ENCODE data around the gene FAM210B.

FAM210B gene

GRCh38 chr20:56391037-56391436 is 32.3 kb downstream of the FAM210B start:
- H3K4me3 ChIP-seq (replicated peaks; ENCODE audit: low read depth, low read length), result peak overlapping the region; percentile 90
- TF ChIP-seq CTCF (IDR thresholded peaks at IDR 0.05; ENCODE audit: low read length, missing control alignments), result no peak
- DNase-seq (ENCODE audit: low read depth), result no peak

DNA sequence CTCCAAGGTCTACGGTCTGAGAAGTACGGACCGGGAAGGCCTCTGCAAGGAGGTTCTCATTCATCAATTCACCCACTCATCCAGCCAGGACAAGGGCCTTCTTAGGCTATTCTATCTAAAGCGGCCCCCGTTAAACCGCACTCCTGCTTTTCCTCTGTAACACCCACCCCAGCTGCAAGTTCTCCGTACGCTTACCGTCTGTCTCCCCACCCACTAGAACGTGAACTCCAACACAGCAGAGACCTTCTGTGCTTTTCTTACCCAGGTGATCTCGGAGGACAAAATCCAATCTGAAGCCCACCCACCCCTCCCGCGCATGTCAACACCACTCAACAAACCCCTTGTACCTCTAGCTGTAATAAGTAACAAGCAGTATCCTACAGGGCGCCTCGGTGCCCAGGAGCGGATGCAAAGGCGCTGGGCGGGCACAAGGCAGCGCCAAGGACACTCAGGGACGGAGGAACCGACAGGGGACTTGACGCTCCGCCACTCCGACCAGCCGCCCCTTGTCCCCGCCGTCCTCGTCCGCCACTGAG is 32.9 kb downstream of the FAM210B start:
- peak; percentile 10 for DNase-seq (ENCODE audit: low read depth)
- no peak for TF ChIP-seq CTCF (IDR thresholded peaks at IDR 0.05; ENCODE audit: low read length, missing control alignments)
- peak overlapping the region; percentile 90 for H3K4me3 ChIP-seq (replicated peaks; ENCODE audit: low read depth, low read length)

- peak; percentile 100 for DNase-seq (ENCODE audit: low read depth)
- H3K4me3 ChIP-seq (replicated peaks; ENCODE audit: low read depth, low read length), result peak within 1 kb of the TSS; percentile 90
- no peak for TF ChIP-seq CTCF (IDR thresholded peaks at IDR 0.05; ENCODE audit: low read length, missing control alignments)
Measured at GRCh38 chr20:56392132-56392880, 33.5 kb downstream of the FAM210B start, which contains the start of the genes AURKA and CSTF1. Gene AURKA (minus strand): TSS chr20:56392215. CDS start chr20:56388197, 4,018 bp downstream. Gene CSTF1 (plus strand): TSS chr20:56392645. CDS start chr20:56395553, 2,908 bp downstream.

DNA sequence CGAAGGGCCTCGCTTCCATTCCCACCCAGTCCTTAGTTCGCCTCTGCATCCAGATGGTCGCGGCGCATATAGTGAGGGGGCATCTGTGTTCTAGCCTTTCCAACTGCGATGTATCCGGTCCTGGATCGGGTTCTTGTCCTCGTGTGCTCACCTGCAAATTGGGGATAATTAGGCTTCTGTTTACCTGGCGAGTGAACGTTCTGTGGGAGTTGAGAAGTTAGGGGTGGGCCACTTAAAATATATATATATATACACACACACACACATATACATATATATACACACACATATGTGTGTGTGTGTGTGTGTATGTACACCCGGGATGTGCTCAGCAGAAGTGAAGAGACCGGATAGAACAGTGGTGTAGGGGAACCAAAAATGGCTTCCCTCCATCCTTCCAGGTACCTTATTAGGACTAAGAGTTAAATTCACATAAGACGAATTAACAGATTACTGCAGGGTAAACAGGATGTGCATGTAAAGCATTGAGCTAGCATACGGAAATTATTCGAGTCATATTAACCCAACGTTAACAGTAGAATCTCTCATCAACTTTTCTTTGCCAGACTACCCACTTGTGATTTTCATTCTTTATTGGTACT is 34.2 kb downstream of the FAM210B start:
- no peak for TF ChIP-seq CTCF (IDR thresholded peaks at IDR 0.05; ENCODE audit: low read length, missing control alignments)
- H3K4me3 ChIP-seq (replicated peaks; ENCODE audit: low read depth, low read length), result peak overlapping the region; percentile 90
- peak; percentile 26 for DNase-seq (ENCODE audit: low read depth)

DNA sequence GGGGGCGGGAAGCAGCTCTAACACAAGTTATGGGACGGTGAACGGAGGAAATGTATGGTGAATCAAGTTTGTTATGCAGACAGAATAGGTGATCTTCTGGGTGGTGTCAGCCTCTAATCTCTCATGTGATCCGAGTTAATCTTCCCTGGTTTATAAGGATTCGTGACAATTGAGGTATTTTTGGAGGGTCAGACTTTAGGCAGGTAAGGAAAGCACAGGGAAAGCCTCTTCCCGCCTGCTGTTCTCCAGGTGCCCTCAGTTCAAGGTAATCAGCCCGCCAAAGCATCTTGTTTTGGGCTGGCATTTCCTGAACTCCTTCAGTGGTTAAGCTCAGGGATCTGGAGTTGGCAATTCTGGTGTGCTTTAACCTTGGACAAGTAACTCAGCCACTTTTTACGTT is 34.9 kb downstream of the FAM210B start:
- no peak for DNase-seq (ENCODE audit: low read depth)
- H3K4me3 ChIP-seq (replicated peaks; ENCODE audit: low read depth, low read length), result peak overlapping the region; percentile 90
- TF ChIP-seq CTCF (IDR thresholded peaks at IDR 0.05; ENCODE audit: low read length, missing control alignments), result no peak

DNA sequence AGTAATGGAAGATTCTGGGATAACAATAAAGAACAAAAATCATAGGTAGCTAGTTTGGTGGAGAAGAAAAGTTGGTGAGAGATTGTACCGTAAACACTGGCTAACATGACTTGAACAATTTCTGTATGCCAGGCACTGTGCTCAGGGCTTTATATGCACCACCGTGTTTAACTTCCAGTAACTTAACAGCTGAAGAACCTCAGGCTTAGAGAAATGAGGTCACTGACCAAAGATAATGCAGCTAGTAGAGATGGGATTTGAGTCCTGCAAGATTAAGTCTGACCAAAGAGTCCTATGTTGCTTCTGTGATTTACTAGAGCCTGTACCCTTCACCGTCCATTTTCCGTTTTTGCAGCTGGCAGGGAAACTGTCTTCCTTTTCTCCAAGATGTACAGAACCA is 36.4 kb downstream of the FAM210B start:
- no peak for DNase-seq (ENCODE audit: low read depth)
- TF ChIP-seq CTCF (IDR thresholded peaks at IDR 0.05; ENCODE audit: low read length, missing control alignments), result no peak
- no peak overlapping the region for H3K4me3 ChIP-seq (replicated peaks; ENCODE audit: low read depth, low read length)

Data from fibroblast of pulmonary artery (primary cell).